ENCODE data around the gene SEMA4B. TPM values are rescaled to one million over a fixed set of nuclear protein-coding genes. Genes with fewer than 3 reads are reported as not detected.

Gene SEMA4B
- total and polyA plus RNA-seq, 2 of the 8 experiments (the other 6 are each of a cell fraction or from before 2014, with no cell fraction given): 42.7 to 43.0 TPM

DNA sequence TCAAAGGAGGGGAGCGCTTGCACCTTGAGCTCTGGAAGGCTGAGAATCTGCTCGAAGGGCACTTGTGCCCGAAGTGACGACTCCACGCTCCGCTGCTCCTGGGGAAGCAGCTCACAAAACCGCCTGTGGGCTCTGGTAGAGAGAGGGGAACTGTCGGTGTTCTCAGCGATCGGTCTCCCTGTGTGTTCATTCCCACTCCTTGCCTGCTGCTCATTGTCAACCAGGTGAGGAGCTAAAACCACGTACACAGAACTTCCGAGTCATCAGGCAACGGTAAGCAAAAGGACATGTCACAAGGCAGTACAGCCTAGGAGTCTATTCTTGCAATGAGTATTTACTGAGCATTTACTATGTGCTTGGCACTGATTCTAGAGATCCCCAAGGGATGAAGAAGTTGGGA lies 31.1 kb downstream of the SEMA4B start:
- peaks cover 6% of the 10 kb centered on the region for H3K79me1 ChIP-seq (ENCODE audit: low read depth, low read length)
- peaks cover 0 to 6% (median under 1%) of the 10 kb centered on the region in 4 experiments; a peak in 4 of 7 replicates for H3K4me1 ChIP-seq (replicated peaks in 1 of 4; ENCODE audit: control insufficient read depth in 3 of 4, insufficient read depth in 4 of 4, low read length in 3 of 4)
- 0 out of 2 replicates have a peak overlapping the region, but pooled peaks have one; percentile 46 for H2BK15ac ChIP-seq (ENCODE audit: low read length)
- H2BK120ac ChIP-seq (replicated peaks; ENCODE audit: low read depth, low read length): no peak overlapping the region
- peaks cover 5% of the 10 kb centered on the region for H3K23me2 ChIP-seq (ENCODE audit: low read depth, low read length)
- H3K9me3 ChIP-seq (ENCODE audit: insufficient read depth in 2 of 2, low read depth in 1 of 2, low read length in 1 of 2): no peaks in the 10 kb centered on the region
- H3K79me2 ChIP-seq (ENCODE audit: control insufficient read depth in 1 of 2, insufficient read depth in 2 of 2, low read length in 2 of 2): no peaks in the 10 kb centered on the region
- ChIA-PET CTCF (ENCODE audit: partially characterized antibody) (interaction anchor here (0.6 to 4.6 kb wide), 19 partner anchors 11 to 1860 kb away, joined by 3 to 47 read pairs (median 5); partner anchors contain the start of genes IDH2 and TTLL13), POLR2A (ENCODE audit: partially characterized antibody) (interaction anchor here (2.0 to 2.9 kb wide), 3 partner anchors 12 to 31 kb away, joined by 5 to 12 read pairs (median 10); partner anchors contain the start of genes SEMA4B and TTLL13)
- no peak overlapping the region for H2BK5ac ChIP-seq (ENCODE audit: low read depth, low read length)
- H4K20me1 ChIP-seq (replicated peaks in 1 of 2; ENCODE audit: control insufficient read depth in 1 of 2, insufficient read depth in 2 of 2, low read length in 2 of 2): peaks cover 0 to 6% of the 10 kb centered on the region in 2 experiments
- no peak overlapping the region for H3K56ac ChIP-seq (replicated peaks; ENCODE audit: insufficient read length, low read depth, low read length)
- WGBS, 2 experiments (ENCODE audit: extremely low coverage in 1 of 2, insufficient coverage in 1 of 2, insufficient read length in 1 of 2, insufficient replicate concordance in 2 of 2, low coverage in 1 of 2, low lambda C conversion rate in 2 of 2, missing lambda C conversion rate in 1 of 2): 89% methylated on average over 13 of the region's 13 CpGs; no CpG with 5 or more reads in 1 of the 2 experiments
- no peak overlapping the region for H2BK20ac ChIP-seq (ENCODE audit: low read length)
- no peak overlapping the region for H3K23ac ChIP-seq (ENCODE audit: insufficient read length)
- H2AK5ac ChIP-seq (ENCODE audit: low read depth, low read length): no peak overlapping the region
- H4K5ac ChIP-seq (ENCODE audit: insufficient read length, low read depth, low read length): no peak overlapping the region
- no peak overlapping the region for H3K14ac ChIP-seq (ENCODE audit: insufficient read length)
- H3K4me2 ChIP-seq (ENCODE audit: insufficient read depth in 1 of 2, low read depth in 2 of 2, low read length in 2 of 2): peak overlapping the region in 1 of 2 experiments; percentile 57; a peak in 1 of 4 replicates
- no peak overlapping the region for H4K91ac ChIP-seq (replicated peaks; ENCODE audit: insufficient read length, low read length)
- H2BK12ac ChIP-seq (ENCODE audit: low read depth, low read length): no peak overlapping the region
- H3K27ac ChIP-seq (ENCODE audit: low read depth, low read length): no peak overlapping the region
- no peak overlapping the region for H3K4ac ChIP-seq (replicated peaks; ENCODE audit: insufficient read length, low read depth, low read length)
- no peak overlapping the region for H3K4me3 ChIP-seq (ENCODE audit: extremely low read depth in 1 of 4, insufficient read depth in 2 of 4, low read depth in 3 of 4, low read length in 4 of 4)
- H3K27me3 ChIP-seq (replicated peaks in 1 of 4; ENCODE audit: control insufficient read depth in 3 of 4, extremely low read depth in 1 of 4, insufficient read depth in 3 of 4, low read length in 3 of 4): no peaks in the 10 kb centered on the region
- H2AFZ ChIP-seq (ENCODE audit: low read length): no peak overlapping the region
- no peak for DNase-seq (ENCODE audit: low read depth in 1 of 2, low spot score in 2 of 2)
- no peak for FAIRE-seq
- H3K9ac ChIP-seq (replicated peaks in 1 of 4; ENCODE audit: extremely low read depth in 1 of 4, low read depth in 3 of 4, low read length in 3 of 4): no peak overlapping the region
- no peak for TF ChIP-seq ASH2L (IDR thresholded peaks at IDR 0.05; ENCODE audit: low read length)
- no peak for TF ChIP-seq SIX5 (IDR thresholded peaks at IDR 0.05; ENCODE audit: low read depth, low read length)
- no peak for TF ChIP-seq TEAD4 (IDR thresholded peaks at IDR 0.05; ENCODE audit: low read depth, low read length)
- no peak for TF ChIP-seq POLR2AphosphoS5 (IDR thresholded peaks at IDR 0.05; ENCODE audit: low read depth, low read length)
- H3K18ac ChIP-seq (ENCODE audit: extremely low read depth, low read length): no peak overlapping the region
- H3K36me3 ChIP-seq (ENCODE audit: control insufficient read depth in 2 of 4, insufficient read depth in 4 of 4, low read length in 3 of 4): peaks cover 3 to 22% (median 12%) of the 10 kb centered on the region in 4 experiments; a peak in 6 of 8 replicates
- H4K8ac ChIP-seq (ENCODE audit: extremely low read depth, insufficient read depth, low read length): no peak overlapping the region
